HEK293T (cell line): Measurements from ENCODE around the gene ANO1.
A peak's percentile ranks its signal among the peaks of the same experiment; 100 is the strongest.

Experiments used
- CTCF ChIA-PET: fragments of 350-600 bp; formaldehyde crosslinking; extraction: SDS; loops from one replicate; lab custom pipeline; 2021; ENCODE audit warnings: antibody characterized with exemption, inconsistent platforms; lab: Yijun Ruan, JAX
- POLR2A ChIA-PET: fragments of 350-600 bp; formaldehyde crosslinking; extraction: SDS; loops from one replicate; lab custom pipeline; 2020; ENCODE audit warnings: antibody characterized with exemption, inconsistent platforms; lab: Yijun Ruan, JAX
- DNase-seq: peaks from one replicate; pipeline ENCODE4 v3.0.0; 2012; ENCODE audit warnings: mixed read lengths; ENCODE audit errors: extremely low spot score
- ARNT ChIP-seq: fragments of 450-650 bp; IDR thresholded peaks from 2 replicates; pipeline ENCODE4 v1.6.1; 2017; ENCODE audit warnings: mild to moderate bottlenecking
- BHLHE40 ChIP-seq: fragments of 450-650 bp; IDR thresholded peaks from 2 replicates; pipeline ENCODE4 v1.6.1; 2016; ENCODE audit warnings: mild to moderate bottlenecking, moderate library complexity, borderline replicate concordance
- CTBP1 ChIP-seq: fragments of 450-650 bp; IDR thresholded peaks from 2 replicates; pipeline ENCODE4 v1.6.1; 2016; ENCODE audit warnings: borderline replicate concordance
- ELF4 ChIP-seq: fragments of 450-650 bp; IDR thresholded peaks from 2 replicates; pipeline ENCODE4 v1.6.1; 2017; ENCODE audit warnings: antibody characterized with exemption
- FOXA1 ChIP-seq: fragments of 450-650 bp; IDR thresholded peaks from 2 replicates; pipeline ENCODE4 v1.6.1; 2016; ENCODE audit warnings: mild to moderate bottlenecking
- FOXK2 ChIP-seq: fragments of 450-650 bp; IDR thresholded peaks from 2 replicates; pipeline ENCODE4 v1.6.1; 2016; ENCODE audit warnings: mild to moderate bottlenecking
- FOXM1 ChIP-seq: fragments of 450-650 bp; IDR thresholded peaks from 2 replicates; pipeline ENCODE4 v1.6.1; 2017; ENCODE audit warnings: mild to moderate bottlenecking, borderline replicate concordance
- HDGF ChIP-seq: fragments of 450-650 bp; IDR thresholded peaks from 2 replicates; pipeline ENCODE4 v1.6.1; 2017; ENCODE audit warnings: antibody characterized with exemption, borderline replicate concordance
- L3MBTL2 ChIP-seq: fragments of 450-650 bp; conservative IDR thresholded peaks from 2 replicates; pipeline ENCODE4 v1.6.1; 2016; ENCODE audit warnings: mild to moderate bottlenecking
- LEF1 ChIP-seq: fragments of 450-650 bp; IDR thresholded peaks from 2 replicates; pipeline ENCODE4 v1.6.1; 2017; ENCODE audit warnings: mild to moderate bottlenecking, borderline replicate concordance
- NFRKB ChIP-seq: fragments of 450-650 bp; IDR thresholded peaks from 2 replicates; pipeline ENCODE4 v1.6.1; 2016; ENCODE audit warnings: mild to moderate bottlenecking, moderate library complexity
- PKNOX1 ChIP-seq: fragments of 450-650 bp; IDR thresholded peaks from 2 replicates; pipeline ENCODE4 v1.6.1; 2016
- SP1 ChIP-seq: fragments of 450-650 bp; IDR thresholded peaks from 2 replicates; pipeline ENCODE4 v1.6.1; 2017
- SUZ12 ChIP-seq: fragments of 450-650 bp; IDR thresholded peaks from 2 replicates; pipeline ENCODE4 v1.6.1; 2016; ENCODE audit warnings: mild to moderate bottlenecking
- TARDBP ChIP-seq: fragments of 450-650 bp; IDR thresholded peaks from 2 replicates; pipeline ENCODE4 v1.6.1; 2016
- ZNF384 ChIP-seq: fragments of 450-650 bp; IDR thresholded peaks from 2 replicates; pipeline ENCODE4 v1.6.1; 2016

The ANO1 gene

GRCh38 chr11:70111269-70112016 lies 33.3 kb downstream of the ANO1 start:
- TF ChIP-seq PKNOX1 (peak; percentile 31; the same call in 1 of the 2 replicates), CTBP1 (no peak), BHLHE40 (no peak)
- ChIA-PET CTCF (no interaction called here), POLR2A (no interaction called here)
- DNase-seq, result peak; percentile 39

- CTCF ChIA-PET, result interaction anchor here (0.5 kb wide), 1 partner anchor 255 kb away, joined by 3 read pairs; no protein-coding TSS in a partner anchor
- POLR2A ChIA-PET, result no interaction called here
- no peak for TF ChIP-seq NFRKB
- no peak for DNase-seq
Observed at GRCh38 chr11:70112017-70112434, 33.9 kb downstream of the ANO1 start.

- DNase-seq, result no peak
- CTCF ChIA-PET, result no interaction called here
- POLR2A ChIA-PET, result no interaction called here
- TF ChIP-seq PKNOX1, result no peak
- no peak for TF ChIP-seq CTBP1
- TF ChIP-seq L3MBTL2, result no peak
- no peak for TF ChIP-seq SUZ12
- no peak for TF ChIP-seq BHLHE40
- no peak for TF ChIP-seq FOXM1
- TF ChIP-seq ARNT, result no peak
- TF ChIP-seq HDGF, result no peak
- no peak for TF ChIP-seq FOXA1
Observed at GRCh38 chr11:70113801-70114200, 35.7 kb downstream of the ANO1 start.

- CTCF ChIA-PET, result no interaction called here
- DNase-seq, result no peak
- TF ChIP-seq ARNT (no peak), SP1 (no peak), L3MBTL2 (no peak), CTBP1 (no peak), HDGF (no peak), SUZ12 (no peak), FOXK2 (no peak), LEF1 (no peak), PKNOX1 (no peak), NFRKB (no peak), FOXA1 (no peak), ZNF384 (no peak), BHLHE40 (no peak), FOXM1 (no peak)
- POLR2A ChIA-PET, result no interaction called here
Observed at GRCh38 chr11:70115778-70116177, 37.7 kb downstream of the ANO1 start.

- ChIA-PET CTCF (no interaction called here), POLR2A (no interaction called here)
- no peak for TF ChIP-seq FOXA1
- TF ChIP-seq ARNT, result no peak
- TF ChIP-seq L3MBTL2, result no peak
- no peak for TF ChIP-seq NFRKB
- no peak for TF ChIP-seq TARDBP
- TF ChIP-seq ZNF384, result no peak
- no peak for TF ChIP-seq SP1
- TF ChIP-seq SUZ12, result no peak
- no peak for TF ChIP-seq ELF4
- no peak for TF ChIP-seq CTBP1
- no peak for TF ChIP-seq HDGF
- TF ChIP-seq FOXM1, result no peak
- TF ChIP-seq PKNOX1, result no peak
- DNase-seq, result no peak
Observed at GRCh38 chr11:70116386-70117065, 38.4 kb downstream of the ANO1 start.
